Measurements from ENCODE around the gene ARID3A. TPM values are rescaled to one million over a fixed set of nuclear protein-coding genes. Genes with fewer than 3 reads are reported as not detected.

The ARID3A gene
- total and polyA plus RNA-seq, 2 of the 13 experiments (the other 11 are each of a cell fraction or from before 2014, with no cell fraction given), result 71.3 to 77.9 TPM

- TF ChIP-seq KLF12 (CRISPR knock-in tag; IDR thresholded peaks at IDR 0.05; ENCODE audit: borderline replicate concordance), result peak; percentile 34; the same call in 1 of the 2 replicates
- no peak for TF ChIP-seq NCOA5 (CRISPR knock-in tag; IDR thresholded peaks at IDR 0.05)
- TF ChIP-seq STAG1 (CRISPR knock-in tag; IDR thresholded peaks at IDR 0.05), result peak; percentile 44
- TF ChIP-seq ZKSCAN1 (IDR thresholded peaks at IDR 0.05; ENCODE audit: low read length), result peak; percentile 52; the same call in 1 of the 2 replicates
- 0 out of 2 replicates have a peak, but pooled peaks have one; percentile 16 for TF ChIP-seq ZNF281 (CRISPR knock-in tag; IDR thresholded peaks at IDR 0.05; ENCODE audit: borderline replicate concordance)
- TF ChIP-seq ZNF280B (CRISPR knock-in tag; IDR thresholded peaks at IDR 0.05; ENCODE audit: borderline replicate concordance), result peak; percentile 66; the same call in 1 of the 2 replicates
- peak; percentile 73; the same call in 1 of the 2 replicates for TF ChIP-seq RAD21 (CRISPR knock-in tag; IDR thresholded peaks at IDR 0.05)
- TF ChIP-seq ZNF280D (CRISPR knock-in tag; IDR thresholded peaks at IDR 0.05), result peak; percentile 84; the same call in 1 of the 2 replicates
- no peak for TF ChIP-seq SIX1 (CRISPR knock-in tag; IDR thresholded peaks at IDR 0.05; ENCODE audit: borderline replicate concordance)
- no peak for TF ChIP-seq BATF2 (CRISPR knock-in tag; IDR thresholded peaks at IDR 0.05)
- no peak for TF ChIP-seq KAT7 (CRISPR knock-in tag; IDR thresholded peaks at IDR 0.05; ENCODE audit: borderline replicate concordance)
- no peak for TF ChIP-seq ZBTB34 (CRISPR knock-in tag; IDR thresholded peaks at IDR 0.05)
- no peak for TF ChIP-seq FOXJ3 (CRISPR knock-in tag; IDR thresholded peaks at IDR 0.05; ENCODE audit: borderline replicate concordance)
- no peak for TF ChIP-seq ZNF710 (CRISPR knock-in tag; IDR thresholded peaks at IDR 0.05; ENCODE audit: borderline replicate concordance)
These were observed 44.9 kb downstream of the ARID3A start (continued) for GRCh38 chr19:970695-971094.

All from HepG2 (cell line).